ENCODE results near the gene GNG12.

The GNG12 gene

GRCh38 chr1:67855444-67855843 lies 22.2 kb upstream of the GNG12 start:
- no peaks in the 10 kb centered on the region for H3K27me3 ChIP-seq (ENCODE audit: insufficient read depth, low read depth)
- H3K36me3 ChIP-seq (ENCODE audit: insufficient read depth), result no peaks in the 10 kb centered on the region
- H3K9ac ChIP-seq, result no peak overlapping the region
- no peaks in the 10 kb centered on the region for H4K20me1 ChIP-seq (ENCODE audit: insufficient read depth)
- no peaks in the 10 kb centered on the region for H3K79me2 ChIP-seq (ENCODE audit: insufficient read depth, low read depth)
- no peak for TF ChIP-seq CTCF (conservative IDR thresholded peaks at IDR 0.05; ENCODE audit: low read depth, low read length)
- no peak overlapping the region for H3K27ac ChIP-seq
- H2AFZ ChIP-seq (ENCODE audit: low read depth), result no peak overlapping the region
- no peaks in the 10 kb centered on the region for H3K4me1 ChIP-seq (ENCODE audit: low read depth, poor library complexity, severe bottlenecking)
- no peak overlapping the region for H3K4me3 ChIP-seq (IDR thresholded peaks at IDR 0.05; ENCODE audit: insufficient read depth, low read depth, low read length)
- no peak overlapping the region for H3K4me2 ChIP-seq

GRCh38 chr1:67853704-67854103 lies 20.4 kb upstream of the GNG12 start:
- no peaks in the 10 kb centered on the region for H4K20me1 ChIP-seq (ENCODE audit: insufficient read depth)
- H2AFZ ChIP-seq (ENCODE audit: low read depth), result no peak overlapping the region
- no peaks in the 10 kb centered on the region for H3K36me3 ChIP-seq (ENCODE audit: insufficient read depth)
- no peak overlapping the region for H3K9ac ChIP-seq
- peak; percentile 55 for TF ChIP-seq CTCF (conservative IDR thresholded peaks at IDR 0.05; ENCODE audit: low read depth, low read length)
- H3K79me2 ChIP-seq (ENCODE audit: insufficient read depth, low read depth), result no peaks in the 10 kb centered on the region
- no peaks in the 10 kb centered on the region for H3K27me3 ChIP-seq (ENCODE audit: insufficient read depth, low read depth)
- no peaks in the 10 kb centered on the region for H3K4me1 ChIP-seq (ENCODE audit: low read depth, poor library complexity, severe bottlenecking)
- H3K4me2 ChIP-seq, result no peak overlapping the region
- H3K27ac ChIP-seq, result no peak overlapping the region
- no peak overlapping the region for H3K4me3 ChIP-seq (IDR thresholded peaks at IDR 0.05; ENCODE audit: insufficient read depth, low read depth, low read length)

DNA sequence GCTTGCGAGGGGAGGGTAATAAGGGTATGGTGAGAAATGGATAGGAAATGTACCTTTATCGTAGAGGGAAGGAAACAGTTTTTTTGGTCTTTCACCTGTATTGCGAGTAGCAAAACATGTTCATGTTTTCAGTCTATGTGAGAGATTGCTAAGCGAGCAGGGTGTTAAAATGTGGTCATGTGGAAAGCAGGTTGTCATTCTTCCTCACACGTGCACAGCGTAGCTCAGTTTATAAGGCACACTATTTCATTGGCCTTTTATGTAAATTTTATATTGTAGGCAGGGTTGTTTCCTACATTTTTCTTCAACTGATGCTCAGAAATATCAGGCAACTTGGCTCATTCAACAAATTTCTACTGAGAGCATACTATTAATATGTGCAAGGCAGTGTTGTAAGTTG lies 18.5 kb upstream of the GNG12 start:
- Histone ChIP-seq H3K4me1 (ENCODE audit: low read depth, poor library complexity, severe bottlenecking) (no peaks in the 10 kb centered on the region), H3K9ac (no peak overlapping the region), H4K20me1 (ENCODE audit: insufficient read depth) (no peaks in the 10 kb centered on the region), H3K79me2 (ENCODE audit: insufficient read depth, low read depth) (no peaks in the 10 kb centered on the region), H3K27ac (no peak overlapping the region), H3K27me3 (ENCODE audit: insufficient read depth, low read depth) (no peaks in the 10 kb centered on the region), H3K36me3 (ENCODE audit: insufficient read depth) (no peaks in the 10 kb centered on the region), H3K4me2 (no peak overlapping the region), H3K4me3 (IDR thresholded peaks at IDR 0.05; ENCODE audit: insufficient read depth, low read depth, low read length) (no peak overlapping the region), H2AFZ (ENCODE audit: low read depth) (no peak overlapping the region)
- TF ChIP-seq CTCF (conservative IDR thresholded peaks at IDR 0.05; ENCODE audit: low read depth, low read length), result no peak

DNA sequence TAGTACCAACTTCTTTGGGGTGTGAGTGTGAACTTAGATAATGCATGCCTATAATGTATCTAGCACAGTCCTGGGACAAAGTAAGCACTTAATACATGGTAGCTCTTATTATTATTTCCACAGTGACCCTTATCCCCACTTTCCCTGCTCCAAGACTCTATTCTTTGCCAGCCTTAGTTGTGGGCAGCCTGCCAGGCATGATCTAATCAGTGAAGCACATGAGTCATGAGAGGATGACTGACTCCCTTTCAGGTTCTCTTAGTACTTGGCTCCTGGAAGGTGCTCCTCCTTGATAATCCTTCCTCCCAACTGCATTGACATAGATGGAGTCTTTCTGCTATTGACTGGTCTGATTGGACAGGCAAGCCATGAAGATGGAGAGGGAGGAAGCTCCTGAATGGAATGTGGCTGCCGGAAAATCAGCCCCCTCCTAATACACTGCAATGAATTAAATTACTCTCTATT lies 17.4 kb upstream of the GNG12 start:
- H3K27me3 ChIP-seq (ENCODE audit: insufficient read depth, low read depth), result no peaks in the 10 kb centered on the region
- H2AFZ ChIP-seq (ENCODE audit: low read depth), result no peak overlapping the region
- H3K79me2 ChIP-seq (ENCODE audit: insufficient read depth, low read depth), result no peaks in the 10 kb centered on the region
- H3K9ac ChIP-seq, result no peak overlapping the region
- no peaks in the 10 kb centered on the region for H3K36me3 ChIP-seq (ENCODE audit: insufficient read depth)
- H3K4me2 ChIP-seq, result no peak overlapping the region
- no peaks in the 10 kb centered on the region for H4K20me1 ChIP-seq (ENCODE audit: insufficient read depth)
- H3K4me3 ChIP-seq (IDR thresholded peaks at IDR 0.05; ENCODE audit: insufficient read depth, low read depth, low read length), result no peak overlapping the region
- H3K27ac ChIP-seq, result no peak overlapping the region
- H3K4me1 ChIP-seq (ENCODE audit: low read depth, poor library complexity, severe bottlenecking), result no peaks in the 10 kb centered on the region
- TF ChIP-seq CTCF (conservative IDR thresholded peaks at IDR 0.05; ENCODE audit: low read depth, low read length), result no peak
